H54 (cell line): Measurements from ENCODE around the gene CDH24.

Experiments
- DNase-seq: peaks from one replicate; pipeline ENCODE4 v3.0.0; 2011; ENCODE audit warnings: low spot score, mixed read lengths; ENCODE audit not compliant: insufficient read length
- FAIRE-seq: peaks from 3 replicates; lab custom pipeline; 2011; peaks lifted over from hg19 to GRCh38; lab: Jason Lieb, UNC
- POLR2A ChIP-seq: IDR thresholded peaks from 2 replicates; pipeline ENCODE4 v1.6.1; 2011; ENCODE audit warnings: low read depth, mild to moderate bottlenecking, low read length

Gene CDH24

GRCh38 chr14:23002592-23002991 lies 54.7 kb downstream of the CDH24 start:
- FAIRE-seq: no peak
- DNase-seq: no peak
- no peak for TF ChIP-seq POLR2A

DNA sequence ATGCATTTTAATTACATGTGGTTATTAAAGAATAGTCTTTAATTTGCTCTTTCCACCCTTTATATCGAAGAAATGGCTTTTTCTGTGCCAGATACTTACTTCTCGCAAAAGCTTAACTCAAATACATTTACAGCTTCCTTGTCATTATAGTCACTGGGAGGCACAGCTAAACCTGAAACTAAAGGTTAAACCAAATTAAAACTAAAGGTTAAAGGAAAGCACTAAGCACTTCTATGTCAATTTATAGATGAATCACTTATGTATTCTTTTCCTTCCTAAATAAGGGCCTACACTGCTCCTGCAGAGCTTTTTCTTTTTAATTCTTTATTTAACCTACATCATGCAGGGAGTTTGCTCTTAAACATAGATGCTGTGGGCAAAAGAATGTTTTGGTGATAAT lies 56.5 kb downstream of the CDH24 start:
- DNase-seq (no peak), FAIRE-seq (no peak)
- no peak for TF ChIP-seq POLR2A

- FAIRE-seq (no peak), DNase-seq (no peak)
- TF ChIP-seq POLR2A: no peak
Observed at GRCh38 chr14:22998329-22999012, 58.8 kb downstream of the CDH24 start.

- FAIRE-seq: no peak
- TF ChIP-seq POLR2A: no peak
- DNase-seq: no peak
Observed at GRCh38 chr14:22997676-22998323, 59.5 kb downstream of the CDH24 start.
